ENCODE data around the gene CD300LD. TPM values are rescaled to one million over a fixed set of nuclear protein-coding genes. Genes with fewer than 3 reads are reported as not detected.
"Not testable (repeated sequence)": the region's sequence is repeated elsewhere in the genome, so short reads cannot be mapped to it uniquely, and the experiment has no call there.

CD300LD gene
- total RNA-seq, result not detected

- intact Hi-C loops (cut with DNase I), result no loop called here
- Histone ChIP-seq H3K36me3 (no peaks in the 10 kb centered on the region), H3K4me3 (no peak within 1 kb of the TSS), H3K9me3 (no peaks in the 10 kb centered on the region), H3K27me3 (no peaks in the 10 kb centered on the region), H3K4me1 (no peaks in the 10 kb centered on the region), H3K27ac (no peak within 1 kb of the TSS), H3K9ac (ENCODE audit: low read depth in 2 of 2, low read length in 2 of 2) (no peak within 1 kb of the TSS)
- no peak for TF ChIP-seq CTCF (IDR thresholded peaks at IDR 0.05)
- DNase-seq, result no peak
Measured at GRCh38 chr17:74592087-74592990, at the start of gene CD300LD. CD300LD (minus strand) TSS chr17:74592283; CDS start chr17:74592202, 81 bp downstream.

- H3K27ac ChIP-seq, result no peak overlapping the region
- H3K36me3 ChIP-seq, result no peaks in the 10 kb centered on the region
- no peaks in the 10 kb centered on the region for H3K9me3 ChIP-seq
- intact Hi-C loops (cut with DNase I), result no loop called here
- H3K4me1 ChIP-seq, result no peaks in the 10 kb centered on the region
- no peaks in the 10 kb centered on the region for H3K27me3 ChIP-seq
- DNase-seq, result no peak
- H3K9ac ChIP-seq (ENCODE audit: low read depth in 2 of 2, low read length in 2 of 2), result no peak overlapping the region
- H3K4me3 ChIP-seq, result no peak overlapping the region
- no peak for TF ChIP-seq CTCF (IDR thresholded peaks at IDR 0.05)
Measured at GRCh38 chr17:74641224-74641957, 49.3 kb upstream of the CD300LD start.

GRCh38 chr17:74639704-74640151, 47.6 kb upstream of the CD300LD start:
- Histone ChIP-seq H3K36me3 (no peaks in the 10 kb centered on the region), H3K9me3 (no peaks in the 10 kb centered on the region), H3K27me3 (no peaks in the 10 kb centered on the region), H3K4me1 (no peaks in the 10 kb centered on the region), H3K27ac (no peak overlapping the region), H3K9ac (ENCODE audit: low read depth in 2 of 2, low read length in 2 of 2) (no peak overlapping the region), H3K4me3 (no peak overlapping the region)
- no peak for DNase-seq
- intact Hi-C loops (cut with DNase I), result no loop called here
- TF ChIP-seq CTCF (IDR thresholded peaks at IDR 0.05), result no peak

GRCh38 chr17:74637926-74638325, 45.8 kb upstream of the CD300LD start:
- Histone ChIP-seq H3K27ac (no peak overlapping the region), H3K9ac (ENCODE audit: low read depth in 2 of 2, low read length in 2 of 2) (no peak overlapping the region), H3K4me3 (no peak overlapping the region), H3K36me3 (no peaks in the 10 kb centered on the region), H3K9me3 (no peaks in the 10 kb centered on the region), H3K4me1 (no peaks in the 10 kb centered on the region), H3K27me3 (no peaks in the 10 kb centered on the region)
- TF ChIP-seq CTCF (IDR thresholded peaks at IDR 0.05), result no peak
- intact Hi-C loops (cut with DNase I), result no loop called here
- DNase-seq, result no peak

GRCh38 chr17:74637265-74637664, 45.2 kb upstream of the CD300LD start:
- DNase-seq, result no peak
- no peak for TF ChIP-seq CTCF (IDR thresholded peaks at IDR 0.05)
- H3K27ac ChIP-seq, result no peak overlapping the region
- no peaks in the 10 kb centered on the region for H3K27me3 ChIP-seq
- no peaks in the 10 kb centered on the region for H3K36me3 ChIP-seq
- H3K4me3 ChIP-seq, result no peak overlapping the region
- no peaks in the 10 kb centered on the region for H3K9me3 ChIP-seq
- intact Hi-C loops (cut with DNase I), result no loop called here
- no peaks in the 10 kb centered on the region for H3K4me1 ChIP-seq
- no peak overlapping the region for H3K9ac ChIP-seq (ENCODE audit: low read depth in 2 of 2, low read length in 2 of 2)

- H3K9me3 ChIP-seq; H3K9ac ChIP-seq (ENCODE audit: low read depth in 2 of 2, low read length in 2 of 2); H3K4me1 ChIP-seq; H3K36me3 ChIP-seq; H3K27ac ChIP-seq; DNase-seq; intact Hi-C loops (cut with DNase I); H3K4me3 ChIP-seq; H3K27me3 ChIP-seq: not testable (repeated sequence)
Measured at GRCh38 chr17:74636541-74637085, 44.5 kb upstream of the CD300LD start.

All from colonic mucosa (tissue), 4 donors.